Measurements from ENCODE around the gene CMSS1.

DNA sequence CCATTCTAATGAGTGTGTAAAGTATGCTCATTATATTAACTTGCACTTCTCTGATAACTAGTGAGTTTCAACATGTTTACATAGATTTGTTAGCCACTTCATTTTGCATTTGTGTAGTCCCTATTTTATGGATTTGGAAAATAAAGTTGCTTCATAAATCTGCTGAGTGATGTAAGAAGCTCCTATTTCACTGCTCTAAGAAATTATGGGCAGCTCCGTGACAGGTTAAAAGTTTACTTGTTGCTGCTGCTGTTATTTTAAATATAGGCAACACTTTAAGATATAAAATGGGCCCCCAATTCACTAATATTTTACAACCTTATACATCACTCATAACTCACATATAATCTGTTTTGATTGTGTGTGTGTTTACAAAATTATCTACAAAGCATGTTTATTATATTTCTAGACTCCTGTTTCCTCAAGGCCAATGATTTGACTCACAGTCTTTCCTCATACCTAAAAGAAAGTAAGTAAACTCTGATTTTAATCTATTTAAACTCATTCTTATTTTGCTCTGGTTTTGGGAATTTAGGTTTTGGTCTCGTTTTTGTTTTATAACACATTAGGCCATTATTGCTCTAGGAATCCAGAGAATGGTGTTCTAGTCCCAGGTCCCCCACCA lies 348.4 kb downstream of the CMSS1 start:
- TF ChIP-seq POLR2A (IDR thresholded peaks at IDR 0.05): no peak
- TF ChIP-seq, protein P1, sequence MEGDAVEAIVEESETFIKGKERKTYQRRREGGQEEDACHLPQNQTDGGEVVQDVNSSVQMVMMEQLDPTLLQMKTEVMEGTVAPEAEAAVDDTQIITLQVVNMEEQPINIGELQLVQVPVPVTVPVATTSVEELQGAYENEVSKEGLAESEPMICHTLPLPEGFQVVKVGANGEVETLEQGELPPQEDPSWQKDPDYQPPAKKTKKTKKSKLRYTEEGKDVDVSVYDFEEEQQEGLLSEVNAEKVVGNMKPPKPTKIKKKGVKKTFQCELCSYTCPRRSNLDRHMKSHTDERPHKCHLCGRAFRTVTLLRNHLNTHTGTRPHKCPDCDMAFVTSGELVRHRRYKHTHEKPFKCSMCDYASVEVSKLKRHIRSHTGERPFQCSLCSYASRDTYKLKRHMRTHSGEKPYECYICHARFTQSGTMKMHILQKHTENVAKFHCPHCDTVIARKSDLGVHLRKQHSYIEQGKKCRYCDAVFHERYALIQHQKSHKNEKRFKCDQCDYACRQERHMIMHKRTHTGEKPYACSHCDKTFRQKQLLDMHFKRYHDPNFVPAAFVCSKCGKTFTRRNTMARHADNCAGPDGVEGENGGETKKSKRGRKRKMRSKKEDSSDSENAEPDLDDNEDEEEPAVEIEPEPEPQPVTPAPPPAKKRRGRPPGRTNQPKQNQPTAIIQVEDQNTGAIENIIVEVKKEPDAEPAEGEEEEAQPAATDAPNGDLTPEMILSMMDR (IDR thresholded peaks at IDR 0.05): no peak
